NK-92 (cell line): ENCODE data around the gene FABP6.
"Not testable (repeated sequence)": the region's sequence is repeated elsewhere in the genome, so short reads cannot be mapped to it uniquely, and the experiment has no call there.

Experiments used
- DNase-seq: peaks from one replicate; lab custom pipeline; 2025; ENCODE audit not compliant: unreplicated experiment; lab: John Stamatoyannopoulos, UW

FABP6 gene, protein sequence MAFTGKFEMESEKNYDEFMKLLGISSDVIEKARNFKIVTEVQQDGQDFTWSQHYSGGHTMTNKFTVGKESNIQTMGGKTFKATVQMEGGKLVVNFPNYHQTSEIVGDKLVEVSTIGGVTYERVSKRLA

DNA sequence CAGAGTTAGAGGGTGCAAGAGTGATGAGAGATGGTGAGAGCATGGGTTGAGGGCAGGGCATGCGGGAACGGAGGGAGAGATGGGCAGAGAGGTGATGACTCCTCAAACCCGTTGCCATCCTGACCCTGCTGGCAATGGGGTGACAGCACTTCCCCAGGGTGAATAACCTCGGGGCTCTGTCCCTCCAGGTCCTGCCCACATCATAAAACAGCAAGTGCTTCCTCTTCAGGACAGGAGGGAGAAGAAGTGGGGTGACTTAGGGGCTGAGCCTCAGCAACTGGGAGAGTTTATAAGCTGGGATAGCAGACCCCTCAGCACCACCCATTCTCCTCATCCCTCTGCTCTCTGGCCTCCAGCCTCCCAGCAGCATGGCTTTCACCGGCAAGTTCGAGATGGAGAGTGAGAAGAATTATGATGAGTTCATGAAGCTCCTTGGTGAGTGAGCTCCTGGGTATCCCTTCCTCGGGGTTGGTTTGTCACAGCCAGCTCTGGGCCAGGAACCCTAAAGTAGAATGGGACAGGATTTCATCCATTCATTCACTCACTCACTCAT lies at the start of gene FABP6:
TSS of gene FABP6 (plus strand) at position 317 of the 553 bp plus-strand sequence. CDS start at position 369, 52 bp downstream.
- DNase-seq, result no peak

DNA sequence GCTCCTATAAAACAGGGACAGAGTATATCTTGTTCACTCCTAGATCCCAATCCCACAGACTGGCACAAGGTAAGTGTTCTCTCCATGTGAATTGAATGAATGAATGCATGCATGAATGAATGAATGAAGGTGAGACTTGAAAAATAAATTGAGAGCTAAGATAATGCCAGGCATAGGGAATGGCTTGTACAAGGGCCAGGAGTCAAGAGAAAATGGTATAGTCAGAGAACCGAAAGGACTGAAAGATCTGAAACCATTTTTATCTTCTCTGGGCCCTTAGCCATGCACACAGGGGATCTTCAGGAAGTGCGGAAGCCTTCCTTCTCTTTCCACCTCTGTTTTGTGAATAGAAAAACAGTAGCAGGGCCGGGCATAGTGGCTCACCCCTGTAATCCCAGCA lies 48.4 kb upstream of the FABP6 start:
- DNase-seq, result no peak

DNA sequence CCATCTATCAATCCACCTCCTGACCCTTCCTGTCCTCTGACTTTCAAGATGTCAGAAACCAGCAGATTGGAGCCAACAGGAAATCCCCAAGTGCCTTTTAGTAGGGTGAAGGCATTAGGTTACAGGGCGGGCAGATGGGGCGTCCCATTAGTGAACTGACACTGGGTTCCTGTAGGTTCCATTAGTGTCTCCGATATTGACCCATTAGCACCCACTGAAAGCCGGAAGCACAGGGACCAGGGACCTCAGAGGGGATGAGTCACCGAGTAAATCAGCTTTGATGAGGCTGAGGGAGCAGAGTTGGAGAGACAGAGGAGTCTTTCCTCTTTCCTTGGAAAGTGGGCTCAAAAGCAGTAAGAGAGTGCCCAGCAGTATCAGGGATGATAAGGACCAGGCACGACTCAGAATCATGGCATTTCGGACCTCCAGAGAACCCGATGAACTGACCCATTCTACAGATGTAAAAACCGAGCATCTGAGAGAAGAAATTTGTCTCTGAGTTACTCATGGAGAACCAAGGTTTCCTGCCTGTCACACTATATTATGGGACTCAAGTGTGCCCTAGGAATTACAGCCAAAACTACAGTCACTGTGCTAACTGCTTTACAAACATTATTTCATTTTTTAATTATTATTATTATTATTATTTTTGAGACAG lies 47.2 kb upstream of the FABP6 start:
- DNase-seq, result no peak

DNA sequence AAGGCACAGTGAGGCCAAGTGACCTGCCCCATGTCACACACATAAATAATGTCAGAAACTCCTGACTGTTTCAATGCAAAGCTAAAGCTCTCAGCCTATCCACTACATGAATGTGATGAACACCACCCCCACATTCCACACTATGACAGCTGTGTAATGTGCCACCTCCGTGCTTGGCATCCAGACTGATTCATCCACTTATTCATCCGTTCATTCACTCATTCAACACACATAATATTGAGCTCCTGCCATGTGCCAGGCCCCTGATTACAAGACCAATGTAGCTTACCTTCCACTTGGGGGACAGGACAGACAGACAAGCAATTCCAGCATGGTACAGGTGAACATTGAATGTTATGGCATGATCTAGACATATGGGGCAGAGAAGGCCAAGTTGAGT lies 46.2 kb upstream of the FABP6 start:
- no peak for DNase-seq

DNA sequence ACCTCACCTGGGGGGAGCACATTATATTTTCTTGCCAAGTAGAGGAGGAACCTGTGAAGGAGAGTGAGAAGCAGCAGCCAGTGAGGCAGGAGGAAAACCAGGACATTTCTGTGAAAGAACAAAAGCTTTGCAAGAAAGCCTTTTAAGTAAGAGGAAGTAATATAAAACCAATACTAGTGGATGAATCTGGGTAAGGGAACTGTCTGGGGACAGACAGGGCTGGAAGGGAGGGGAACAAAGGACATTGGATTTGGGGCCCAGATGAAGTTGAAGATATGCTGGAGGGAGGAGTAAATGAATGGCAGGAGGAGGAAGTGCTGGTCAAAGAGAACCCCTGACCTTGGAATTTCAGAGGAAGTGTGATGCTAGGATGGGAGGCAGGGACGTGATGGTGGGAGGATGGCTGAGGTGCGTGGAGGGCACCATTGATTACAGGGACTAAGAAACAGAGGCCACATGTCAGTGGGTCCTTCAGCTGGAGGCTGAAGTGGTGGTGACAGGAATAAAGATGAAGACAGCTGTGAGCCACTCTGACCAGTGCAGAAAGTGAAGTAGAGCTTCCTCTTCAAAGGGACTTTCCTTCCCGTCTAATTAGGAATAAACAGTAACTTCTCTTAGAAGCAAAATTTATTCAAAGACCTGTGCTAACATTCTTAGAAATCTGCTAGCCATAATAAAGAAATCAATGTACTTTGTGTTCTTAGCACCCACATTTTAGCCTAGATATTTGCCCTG lies 43.5 kb upstream of the FABP6 start:
- no peak for DNase-seq

DNA sequence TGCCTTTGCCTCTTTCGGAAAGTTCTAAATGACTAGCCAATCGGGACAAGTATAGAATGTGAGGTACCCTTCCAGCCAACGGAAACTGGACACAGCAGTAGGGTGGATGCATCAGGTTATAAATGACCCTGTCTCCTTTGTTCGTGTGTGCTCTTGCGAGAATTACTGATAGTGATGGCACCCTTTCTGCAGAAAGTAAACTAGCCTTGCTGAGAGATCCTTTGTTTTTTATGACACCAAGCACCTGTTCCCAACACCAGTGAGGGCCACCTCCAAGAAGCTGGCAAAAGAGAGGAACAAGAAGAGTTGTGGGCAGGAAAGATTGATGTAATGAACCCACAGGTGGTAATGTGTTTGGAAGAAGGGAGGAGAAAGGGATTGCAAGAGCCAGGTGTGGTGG lies 42.8 kb upstream of the FABP6 start:
- DNase-seq, result no peak

DNA sequence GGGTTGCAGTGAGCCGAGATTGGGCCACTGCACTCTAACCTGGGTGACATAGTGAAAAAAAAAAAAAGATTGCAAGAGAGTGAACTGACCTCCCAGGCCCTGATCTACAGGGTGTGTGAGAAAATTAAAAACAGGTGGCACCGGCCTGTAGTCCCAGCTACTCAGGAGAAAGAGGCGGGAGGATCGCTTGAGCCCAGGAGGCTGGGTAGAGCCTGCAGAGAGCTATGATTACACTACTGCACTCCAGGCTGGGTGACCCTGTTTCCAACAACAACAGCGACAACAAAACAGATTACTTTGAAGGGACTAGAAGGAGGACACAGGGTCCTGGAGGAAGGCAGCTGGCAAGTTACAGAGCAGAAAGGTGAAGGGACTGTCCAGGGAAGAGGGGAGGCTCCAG lies 42.2 kb upstream of the FABP6 start:
- DNase-seq, result no peak

DNA sequence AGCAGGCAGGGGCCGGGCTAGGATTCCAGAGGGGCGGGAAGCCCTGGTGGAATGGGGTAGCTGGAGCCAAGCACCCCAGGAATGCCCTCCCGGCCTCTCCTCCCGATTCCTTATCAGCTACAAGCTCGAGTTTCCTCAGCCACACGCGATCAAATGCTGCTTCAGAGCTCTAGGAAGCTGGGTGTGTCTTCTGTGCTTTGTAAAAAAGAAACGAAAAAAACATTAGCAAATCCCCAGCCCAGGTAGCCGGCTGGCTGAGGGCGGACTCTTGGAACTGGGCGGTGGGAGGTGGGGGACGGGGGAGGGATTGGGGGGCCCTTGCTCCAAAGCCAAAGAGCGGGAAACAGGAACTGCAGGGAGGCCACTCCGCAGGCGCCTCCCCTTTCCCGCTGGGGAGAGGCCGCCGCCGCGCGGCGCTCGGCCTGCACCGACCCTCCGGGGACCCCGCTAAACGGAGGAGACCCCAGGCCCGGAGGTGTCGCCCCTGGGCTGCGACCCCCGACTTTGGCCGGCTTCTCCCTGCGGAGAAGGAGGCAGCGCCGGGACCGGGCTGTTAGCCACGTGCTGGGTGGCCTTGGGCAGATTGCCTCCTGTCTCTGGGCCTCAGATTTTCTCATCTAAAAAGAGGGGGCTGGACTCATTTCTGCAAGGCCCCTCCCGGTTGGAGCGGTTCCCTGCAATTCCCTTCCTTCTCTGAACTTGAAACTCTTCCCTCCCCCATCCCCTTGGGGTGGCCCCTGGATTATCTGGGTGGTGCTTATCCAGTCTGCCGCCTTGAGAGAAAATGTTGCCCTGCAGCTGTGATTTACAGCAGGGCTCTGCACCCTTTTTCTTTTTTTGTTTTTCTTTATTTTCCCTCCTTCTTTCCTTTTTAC lies 40.9 kb upstream of the FABP6 start:
- DNase-seq, result no peak

DNA sequence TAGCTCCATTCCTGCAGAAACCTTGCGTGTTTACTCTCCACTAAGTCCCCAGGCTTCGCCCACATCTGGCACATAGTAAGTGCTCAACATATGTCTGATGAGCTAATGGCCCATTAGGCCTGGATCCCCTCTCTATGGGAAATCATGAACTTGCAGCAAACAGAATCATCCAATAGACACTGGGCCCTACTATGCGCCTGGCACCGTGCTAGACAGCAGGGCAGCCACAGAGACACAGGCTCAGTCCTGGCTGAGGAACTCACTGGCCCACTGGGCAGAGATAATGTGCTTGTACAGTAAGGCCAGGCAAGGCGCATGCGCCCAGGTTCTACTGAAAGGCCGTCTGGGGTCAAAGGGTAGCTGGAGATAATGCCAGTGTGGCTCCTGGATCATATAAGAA lies 36.9 kb upstream of the FABP6 start:
- DNase-seq, result no peak

DNA sequence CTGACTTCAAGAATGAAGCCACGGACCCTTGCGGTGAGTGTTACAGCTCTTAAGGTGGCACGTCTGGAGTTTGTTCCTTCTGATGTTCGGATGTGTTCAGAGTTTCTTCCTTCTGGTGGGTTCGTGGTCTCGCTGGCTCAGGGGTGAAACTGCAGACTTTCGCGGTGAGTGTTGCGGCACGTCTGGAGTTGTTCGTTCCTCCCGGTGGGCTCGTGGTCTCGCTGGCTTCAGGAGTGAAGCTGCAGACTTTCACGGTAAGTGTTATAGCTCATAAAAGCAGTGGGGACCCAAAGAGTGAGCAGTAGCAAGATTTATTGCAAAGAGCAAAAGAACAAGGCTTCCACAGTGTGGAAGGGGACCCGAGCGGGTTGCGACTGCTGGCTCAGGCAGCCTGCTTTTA lies 36.2 kb upstream of the FABP6 start:
- DNase-seq, result not testable (repeated sequence)

DNA sequence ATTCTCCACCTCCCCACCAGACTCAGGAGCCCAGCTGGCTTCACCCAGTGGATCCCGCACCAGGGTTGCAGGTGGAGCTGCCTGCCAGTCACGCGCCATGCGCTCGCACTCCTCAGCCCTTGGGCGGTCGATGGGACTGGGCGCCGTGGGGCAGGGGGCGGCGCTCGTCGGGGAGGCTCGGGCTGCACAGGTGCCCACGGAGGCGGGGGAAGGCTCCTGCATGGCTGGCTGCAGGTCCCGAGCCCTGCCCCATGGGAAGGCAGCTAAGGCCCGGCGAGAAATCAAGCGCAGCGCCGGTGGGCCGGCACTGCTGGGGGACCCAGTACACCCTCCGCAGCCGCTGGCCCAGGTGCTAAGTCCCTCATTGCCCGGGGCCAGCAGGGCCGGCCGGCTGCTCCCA lies 35.5 kb upstream of the FABP6 start:
- not testable (repeated sequence) for DNase-seq

DNA sequence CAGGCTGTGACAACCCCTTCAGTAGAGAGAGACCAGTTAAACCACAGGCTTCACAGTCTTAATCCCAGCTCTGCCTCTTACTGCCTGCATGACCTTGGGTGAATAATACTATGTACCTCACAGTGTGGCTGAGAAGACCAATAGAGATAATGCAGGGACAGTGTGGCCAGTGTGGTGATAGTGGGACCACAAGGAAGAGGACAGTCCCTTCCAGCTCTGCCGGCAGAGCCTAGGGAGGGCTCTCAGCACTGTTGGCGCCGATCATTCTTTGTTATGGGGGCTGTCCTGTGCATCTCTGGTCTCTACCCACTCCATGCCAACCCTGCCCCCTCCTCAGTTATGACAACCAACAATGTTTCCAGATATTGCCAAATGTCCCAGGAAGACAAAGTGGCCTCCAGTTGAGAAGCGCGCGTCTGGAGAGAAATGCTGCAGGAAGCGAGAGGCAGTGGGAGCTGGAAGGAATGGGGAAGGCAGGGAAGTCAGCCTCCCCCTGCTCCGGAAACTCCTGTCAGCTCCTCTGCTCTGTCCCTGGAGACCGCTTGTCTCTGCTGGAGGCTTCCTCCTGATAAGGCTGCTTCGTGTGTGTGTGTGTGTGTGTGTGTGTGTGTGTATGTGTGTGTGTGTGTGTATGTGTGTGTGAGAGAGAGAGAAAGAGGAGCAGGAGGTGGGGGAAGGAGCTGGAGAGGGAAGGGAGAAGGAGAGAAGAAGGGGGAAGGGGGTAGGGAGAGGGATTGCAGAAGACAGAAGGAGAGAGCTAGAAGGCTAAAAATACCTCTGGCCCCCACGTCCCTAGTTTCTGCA lies 31.8 kb upstream of the FABP6 start:
- no peak for DNase-seq

DNA sequence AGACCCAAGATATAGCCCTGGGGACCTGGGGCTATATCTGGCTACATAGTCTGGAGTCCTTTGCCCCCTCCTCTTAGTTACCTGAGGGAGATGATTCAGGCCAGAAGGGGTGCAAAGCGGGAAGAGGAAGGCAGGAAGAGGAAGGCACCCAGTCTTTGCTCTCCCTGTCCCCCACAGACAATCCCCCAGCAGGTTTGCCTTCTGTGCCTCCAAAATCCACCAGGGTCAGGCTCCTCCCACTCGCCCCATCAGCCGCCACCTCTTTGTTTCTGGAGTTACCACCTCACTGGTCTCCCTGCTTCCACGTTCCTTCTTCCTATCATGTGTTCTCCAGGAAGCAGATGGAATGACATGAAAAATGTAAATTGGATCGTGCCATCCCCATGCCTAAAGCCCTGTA lies 31.2 kb upstream of the FABP6 start:
- no peak for DNase-seq

DNA sequence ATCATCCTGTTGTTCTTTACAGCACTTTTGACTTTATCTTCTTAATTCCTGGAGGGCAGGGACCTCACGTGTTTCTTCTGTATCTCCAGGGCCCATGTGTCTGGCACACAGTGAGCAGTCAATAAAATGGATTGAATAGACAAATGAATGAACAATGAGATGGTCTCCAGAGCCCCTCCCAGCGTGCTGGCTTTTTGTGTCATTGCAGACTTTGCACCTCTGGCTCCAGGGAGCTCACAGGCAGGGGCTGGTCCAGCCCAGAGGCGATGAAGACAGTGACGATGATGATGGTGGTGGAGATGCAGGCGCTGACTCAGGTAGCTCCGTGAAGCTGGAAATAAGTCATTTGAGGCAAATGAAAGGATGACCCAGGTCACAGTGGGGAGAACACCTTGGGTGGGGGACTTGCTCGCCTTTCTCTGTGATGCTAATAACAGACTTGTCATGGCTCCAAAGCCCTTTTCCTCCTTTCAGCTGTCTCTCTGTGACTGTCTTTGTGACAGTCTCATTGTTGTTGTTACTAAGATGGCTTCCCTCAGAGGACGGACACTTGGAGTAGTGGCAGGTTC lies 30.4 kb upstream of the FABP6 start:
- no peak for DNase-seq

DNA sequence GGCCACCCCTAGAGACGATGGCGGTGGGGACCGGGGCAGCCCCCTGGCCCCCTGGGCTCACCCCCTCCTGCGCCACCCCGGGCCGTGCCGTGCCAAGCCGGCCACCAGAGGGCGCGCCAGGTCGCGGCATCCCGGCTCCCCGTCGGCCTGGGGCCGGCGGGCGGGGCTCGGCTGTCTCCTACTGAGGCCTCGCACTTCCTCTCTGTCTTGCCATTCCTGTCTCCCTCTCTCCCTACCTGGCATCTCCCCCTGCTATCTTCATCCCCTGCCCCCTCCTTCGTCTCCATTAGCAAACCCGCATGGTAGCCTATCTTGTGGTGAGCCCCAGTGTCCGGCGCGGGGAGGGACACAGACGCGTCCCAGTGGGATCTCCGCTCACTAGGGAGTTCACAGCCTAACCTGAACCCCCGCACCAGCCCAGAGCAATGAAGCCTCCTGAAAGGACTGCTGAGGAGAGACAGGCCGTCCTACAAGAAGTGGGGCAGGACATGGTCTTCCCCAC lies 29.8 kb upstream of the FABP6 start:
- DNase-seq, result no peak

DNA sequence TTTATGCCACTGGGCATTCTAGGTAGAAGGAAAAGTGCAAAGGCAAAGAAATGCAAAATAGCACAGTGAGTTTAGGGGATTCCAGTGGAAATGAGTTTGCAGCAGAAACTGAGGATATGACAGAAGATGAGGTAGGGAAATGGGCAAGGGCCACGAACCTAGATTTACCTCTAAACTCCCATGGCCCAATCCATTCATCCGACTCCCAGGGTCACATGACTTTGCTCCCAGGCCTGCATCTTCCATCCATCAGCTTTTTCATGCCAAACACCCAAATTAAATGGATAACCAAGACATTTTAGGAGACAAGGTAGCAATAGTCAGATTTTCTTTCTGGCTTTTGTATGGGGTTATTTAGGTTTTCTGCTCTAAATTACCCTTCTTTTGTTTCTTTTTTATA lies 22.2 kb upstream of the FABP6 start:
- no peak for DNase-seq

DNA sequence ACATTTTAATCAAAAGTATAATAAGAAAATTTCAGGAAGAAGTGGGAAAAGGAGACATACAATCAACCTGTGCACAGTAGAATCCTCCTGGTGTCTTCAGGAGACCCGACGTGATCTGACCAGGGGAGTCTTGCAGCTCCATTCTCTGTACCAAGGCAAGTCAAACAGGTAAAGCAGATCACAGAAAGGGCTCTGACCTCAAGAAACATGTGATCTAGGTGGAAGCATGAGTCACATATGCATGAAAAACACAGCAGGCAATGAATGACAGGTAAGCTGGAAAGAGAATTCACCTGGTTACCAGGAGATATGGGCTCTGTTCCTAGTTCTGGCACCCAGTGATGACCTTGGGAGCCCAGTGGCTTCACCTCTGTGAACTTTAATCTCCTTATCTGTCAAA lies 19.4 kb upstream of the FABP6 start:
- DNase-seq, result no peak

DNA sequence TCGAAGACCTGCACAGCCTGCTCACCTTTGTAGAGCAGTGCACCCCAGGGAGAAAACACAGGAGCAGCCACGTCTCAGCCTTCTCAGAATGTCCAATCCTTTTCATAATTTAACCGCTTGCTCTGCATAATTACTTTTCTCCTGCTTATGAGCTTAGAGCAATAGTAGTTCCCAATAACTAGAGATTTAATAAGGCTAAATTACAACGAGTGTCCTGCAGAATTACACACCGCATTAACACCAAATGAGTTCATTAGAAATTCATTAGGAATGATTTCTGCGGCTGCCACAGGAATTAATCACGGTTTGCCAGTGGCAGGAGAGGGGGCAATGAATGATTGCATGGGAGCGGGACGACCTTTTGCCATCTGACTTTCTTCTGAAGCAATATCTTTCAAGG lies 18.7 kb upstream of the FABP6 start:
- no peak for DNase-seq

DNA sequence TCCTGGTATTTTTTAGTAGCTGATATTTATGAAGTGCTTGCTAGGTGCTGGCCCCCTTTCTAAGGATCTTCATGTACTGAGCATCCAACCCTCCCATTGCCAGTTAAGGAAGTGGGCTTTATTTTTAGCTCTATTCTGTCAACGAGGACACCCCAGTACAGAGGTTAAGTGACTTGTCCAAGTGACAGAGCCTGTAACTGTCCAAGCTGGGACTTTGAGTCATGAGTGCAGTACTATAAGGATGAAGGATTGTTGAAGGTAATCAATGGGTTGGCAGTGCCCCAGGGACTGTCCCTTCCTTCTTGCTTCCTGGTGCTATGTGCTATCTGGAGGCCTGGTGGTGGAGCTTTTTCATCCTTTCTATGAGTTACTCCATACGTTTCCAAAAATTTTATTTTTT lies 18.0 kb upstream of the FABP6 start:
- no peak for DNase-seq

DNA sequence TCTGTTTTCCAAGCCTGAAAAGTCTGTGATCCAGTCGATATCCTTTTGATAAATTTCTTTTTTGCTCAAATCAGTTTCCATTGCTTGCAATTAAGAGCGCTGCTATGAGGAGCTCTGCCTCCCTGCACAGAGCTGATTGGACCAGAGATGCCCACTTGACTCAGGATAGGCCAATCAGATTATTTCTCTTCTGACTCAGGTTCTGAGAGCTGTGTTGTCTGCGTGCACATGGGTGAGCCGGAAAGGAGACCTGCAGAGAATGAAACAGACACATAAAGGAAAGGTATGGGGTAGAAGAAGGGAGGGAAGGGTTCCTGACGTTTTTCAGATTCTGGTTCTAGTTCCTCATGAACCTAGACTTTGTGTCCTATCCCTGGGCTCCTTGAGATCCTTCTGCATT lies 15.8 kb upstream of the FABP6 start:
- DNase-seq, result no peak
